T-helper 2 cell treated with Interferon-gamma antibody and Interleukin-4, amounts not matched to agents 5 μg/mL and 100 μg/mL, for 36 hours (primary cell): ENCODE measurements around the gene EDN1.

Source experiments
- DNase-seq: peaks from one replicate; pipeline ENCODE4 v3.0.0; 2021; ENCODE audit warnings: low spot score
- H3K27ac Mint-ChIP-seq: one replicate; pipeline ENCODE4 v1.8.0; 2021; ENCODE audit warnings: mild to moderate bottlenecking, mixed read lengths
- H3K27me3 Mint-ChIP-seq: one replicate; pipeline ENCODE4 v1.8.0; 2021; ENCODE audit warnings: low read depth, mixed read lengths
- H3K36me3 Mint-ChIP-seq: one replicate; pipeline ENCODE4 v1.8.0; 2021; ENCODE audit warnings: low read depth, mixed read lengths
- H3K4me1 Mint-ChIP-seq: one replicate; pipeline ENCODE4 v1.8.0; 2021; ENCODE audit warnings: low read depth, mixed read lengths
- H3K4me3 Mint-ChIP-seq: one replicate; pipeline ENCODE4 v1.8.0; 2022; ENCODE audit warnings: mild to moderate bottlenecking, moderate library complexity, mixed read lengths
- H3K9me3 Mint-ChIP-seq: one replicate; pipeline ENCODE4 v1.8.0; 2021; ENCODE audit warnings: mixed read lengths

EDN1 gene

DNA sequence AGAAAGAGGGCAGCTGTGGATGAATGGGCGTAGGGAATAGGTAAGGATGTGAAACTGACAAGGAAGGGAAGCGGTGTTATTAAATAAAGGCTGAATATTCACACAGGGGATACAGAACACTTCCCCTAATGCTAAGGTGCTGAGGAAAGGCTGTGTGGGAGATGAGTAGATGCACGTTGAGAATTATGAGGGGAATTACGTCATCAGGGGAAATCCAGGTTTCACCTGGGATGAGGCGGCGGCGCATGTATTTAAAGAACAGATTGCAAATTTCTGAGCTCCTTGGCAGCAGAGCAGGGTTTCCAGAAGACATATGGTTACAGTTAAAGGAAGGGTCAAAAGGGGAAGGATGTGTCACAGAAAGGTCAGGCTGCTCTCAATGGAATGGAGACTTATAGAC, 28.7 kb upstream of the EDN1 start:
- no peak for DNase-seq
- Mint-ChIP-seq H3K4me1 (peaks cover 5% of the 10 kb centered on the region), H3K4me3 (no peak overlapping the region), H3K27me3 (peaks cover 24% of the 10 kb centered on the region), H3K27ac (no peak overlapping the region), H3K9me3 (no peaks in the 10 kb centered on the region), H3K36me3 (no peaks in the 10 kb centered on the region)

DNA sequence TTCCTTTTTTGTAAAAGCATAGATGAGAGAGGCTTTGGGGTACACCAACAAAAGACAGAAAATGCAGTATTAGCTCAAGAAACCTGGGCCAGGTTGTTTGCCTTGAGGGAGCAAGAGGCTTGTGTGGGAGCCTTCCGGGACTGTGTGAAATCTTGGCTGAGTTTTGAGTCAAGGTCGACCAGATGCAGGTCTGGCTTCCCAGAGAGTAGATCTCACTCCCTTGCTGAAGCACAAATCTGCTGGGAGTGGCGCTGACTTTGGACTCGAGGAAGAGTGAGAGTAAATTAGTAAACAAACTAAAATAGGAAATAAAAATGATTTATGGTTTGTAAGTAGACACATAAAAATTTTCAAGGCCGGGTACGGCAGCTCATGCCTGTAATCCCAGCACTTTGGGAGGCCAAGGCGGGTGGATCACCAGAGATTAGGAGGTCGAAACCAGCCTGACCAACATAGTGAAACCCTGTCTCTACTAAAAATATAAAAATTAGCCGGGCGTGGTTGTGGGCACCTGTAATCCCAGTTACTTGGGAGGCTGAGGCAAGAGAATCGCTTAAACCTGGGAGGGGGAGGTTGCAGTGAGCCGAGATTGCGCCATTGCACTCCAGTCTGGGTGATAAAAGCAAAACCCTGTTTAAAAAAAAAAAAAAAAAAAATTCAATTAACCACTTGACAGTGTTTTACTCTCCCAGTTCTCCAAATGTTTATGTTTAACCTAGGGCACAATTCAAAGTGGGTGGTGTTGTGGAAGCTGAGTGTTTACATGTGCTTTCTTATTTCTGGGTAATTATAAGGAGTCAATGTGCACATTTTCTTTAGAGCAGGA, 27.7 kb upstream of the EDN1 start:
- Mint-ChIP-seq H3K4me3 (no peak overlapping the region), H3K36me3 (no peaks in the 10 kb centered on the region), H3K27me3 (peaks cover 22% of the 10 kb centered on the region), H3K9me3 (no peaks in the 10 kb centered on the region), H3K27ac (no peak overlapping the region), H3K4me1 (peaks cover 12% of the 10 kb centered on the region)
- no peak for DNase-seq

DNA sequence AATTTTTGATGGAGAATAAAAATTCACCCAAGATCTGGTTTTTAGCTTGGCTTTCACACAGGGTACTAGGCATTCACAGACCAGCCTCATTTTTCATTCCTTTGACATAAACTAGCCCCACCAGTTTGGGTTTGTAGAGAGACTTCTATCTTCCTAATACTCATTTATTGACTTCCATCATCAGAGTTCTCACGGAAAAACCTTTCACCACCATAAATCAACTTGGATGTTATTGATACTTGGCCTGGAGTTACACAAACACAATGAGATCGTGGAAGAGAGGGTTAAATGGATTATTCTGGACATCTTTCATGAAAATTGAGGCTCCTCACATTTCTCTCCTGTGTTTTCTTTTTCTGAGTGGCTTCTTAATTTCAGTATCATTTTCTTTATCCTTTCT, 26.8 kb upstream of the EDN1 start:
- no peaks in the 10 kb centered on the region for H3K36me3 Mint-ChIP-seq
- H3K9me3 Mint-ChIP-seq = no peaks in the 10 kb centered on the region
- H3K27ac Mint-ChIP-seq = no peak overlapping the region
- H3K27me3 Mint-ChIP-seq = peaks cover 22% of the 10 kb centered on the region
- H3K4me1 Mint-ChIP-seq = peaks cover 15% of the 10 kb centered on the region
- H3K4me3 Mint-ChIP-seq = no peak overlapping the region
- DNase-seq = no peak

DNA sequence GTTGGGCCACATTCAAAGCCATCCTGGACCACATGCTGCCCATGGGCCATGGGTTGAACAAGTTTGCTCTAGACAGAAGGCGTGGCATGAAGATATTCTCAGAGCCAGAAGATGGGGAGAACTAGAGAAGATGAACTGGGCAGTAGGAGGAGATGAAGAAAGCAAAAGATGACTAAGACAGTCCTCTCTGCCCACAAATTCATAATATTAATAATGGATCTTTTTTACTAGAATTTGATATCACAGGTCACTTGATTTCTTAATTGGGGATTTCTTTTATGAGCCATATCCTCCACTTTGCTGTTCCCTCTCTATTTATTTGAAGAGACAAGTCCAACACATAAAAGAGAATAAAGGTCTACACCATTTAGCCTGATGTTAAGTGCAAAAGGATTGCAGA, 25.5 kb upstream of the EDN1 start:
- DNase-seq = no peak
- Mint-ChIP-seq H3K27ac (no peak overlapping the region), H3K4me3 (no peak overlapping the region), H3K9me3 (no peaks in the 10 kb centered on the region), H3K27me3 (peaks cover 28% of the 10 kb centered on the region), H3K4me1 (peaks cover 15% of the 10 kb centered on the region), H3K36me3 (no peaks in the 10 kb centered on the region)

DNA sequence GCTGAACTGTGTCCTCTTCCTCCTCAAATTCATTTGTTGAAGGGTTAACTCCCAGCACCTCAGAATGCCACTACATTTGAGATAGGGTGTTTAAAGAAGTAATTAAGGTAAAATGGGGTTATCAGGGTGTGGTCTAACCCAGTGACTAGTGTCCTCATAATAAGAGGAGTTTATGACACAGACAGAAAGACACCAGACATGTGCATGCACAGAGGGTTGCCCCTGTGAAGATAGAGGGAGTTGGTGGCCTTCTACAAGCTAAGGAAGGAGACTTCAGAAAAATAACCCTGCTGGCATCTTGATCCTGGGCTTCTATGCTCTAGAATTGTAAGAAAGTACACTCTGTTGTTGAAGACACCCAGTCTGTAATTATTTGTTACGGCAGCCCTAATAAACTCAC, 24.9 kb upstream of the EDN1 start:
- no peak overlapping the region for H3K27ac Mint-ChIP-seq
- peaks cover 15% of the 10 kb centered on the region for H3K4me1 Mint-ChIP-seq
- no peaks in the 10 kb centered on the region for H3K36me3 Mint-ChIP-seq
- DNase-seq = no peak
- no peaks in the 10 kb centered on the region for H3K9me3 Mint-ChIP-seq
- no peak overlapping the region for H3K4me3 Mint-ChIP-seq
- H3K27me3 Mint-ChIP-seq = peaks cover 27% of the 10 kb centered on the region

DNA sequence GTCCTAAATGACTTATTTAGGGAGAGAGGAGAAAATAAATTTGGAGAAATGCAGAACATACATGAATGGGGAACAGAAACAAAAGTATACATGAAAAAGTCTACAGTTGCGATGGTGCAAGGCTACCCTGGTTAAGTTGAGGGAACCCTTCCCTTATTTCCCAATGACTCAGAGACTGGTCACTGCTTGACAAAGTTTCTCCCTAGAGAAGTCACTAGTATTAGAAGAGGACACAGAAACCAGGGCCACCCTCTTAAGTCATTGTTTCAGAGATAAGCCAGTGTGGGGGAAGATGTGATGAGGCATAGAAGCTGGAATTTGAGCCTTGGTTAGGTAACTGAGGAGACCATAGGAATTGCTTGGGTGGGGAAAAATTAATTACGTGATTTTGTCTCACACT, 24.4 kb upstream of the EDN1 start:
- DNase-seq = no peak
- Mint-ChIP-seq H3K4me3 (no peak overlapping the region), H3K27ac (no peak overlapping the region), H3K4me1 (peaks cover 18% of the 10 kb centered on the region), H3K9me3 (peaks cover 3% of the 10 kb centered on the region), H3K36me3 (no peaks in the 10 kb centered on the region), H3K27me3 (peaks cover 22% of the 10 kb centered on the region)

DNA sequence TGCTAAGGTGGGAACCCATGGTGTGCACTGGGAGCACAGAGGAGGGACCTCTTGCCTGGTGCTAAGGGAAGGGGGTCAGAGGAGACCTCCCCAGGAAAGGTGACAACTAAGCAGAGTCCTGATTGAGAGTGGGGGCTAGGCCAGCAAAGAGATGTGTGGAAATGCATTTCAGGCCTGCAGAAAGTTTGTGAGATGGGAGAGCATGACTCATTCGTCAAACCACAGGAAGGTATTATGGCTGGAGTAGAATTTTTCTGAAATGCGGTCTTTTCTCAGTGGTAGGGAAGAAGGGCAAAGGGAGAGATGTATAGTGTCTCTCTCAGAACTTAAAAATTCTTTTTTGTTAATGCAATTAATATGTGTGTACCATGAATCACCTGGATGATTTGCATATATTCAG, 23.6 kb upstream of the EDN1 start:
- Mint-ChIP-seq H3K4me1 (peaks cover 19% of the 10 kb centered on the region), H3K36me3 (no peaks in the 10 kb centered on the region), H3K27me3 (peaks cover 18% of the 10 kb centered on the region), H3K9me3 (peaks cover 7% of the 10 kb centered on the region), H3K4me3 (no peak overlapping the region), H3K27ac (no peak overlapping the region)
- no peak for DNase-seq

DNA sequence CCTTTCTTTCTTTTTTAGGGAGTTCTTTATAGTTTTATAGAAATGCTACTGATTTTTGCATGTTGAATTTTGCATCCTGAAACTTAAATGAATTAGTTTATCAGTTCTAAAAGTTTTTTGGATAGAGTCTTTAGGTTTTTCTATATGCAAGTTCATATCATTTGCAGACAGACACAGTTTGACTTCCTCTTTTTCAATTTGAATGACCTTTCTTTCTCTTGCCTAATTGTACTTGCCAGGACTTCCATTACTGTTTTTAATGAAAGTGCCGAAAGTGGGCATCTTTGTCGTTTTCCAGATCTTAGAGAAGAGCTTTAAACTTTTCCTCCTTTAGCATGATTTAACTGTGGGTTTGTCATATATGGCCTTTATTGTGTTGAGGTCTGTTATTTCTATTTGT, 21.1 kb upstream of the EDN1 start:
- no peaks in the 10 kb centered on the region for H3K36me3 Mint-ChIP-seq

DNA sequence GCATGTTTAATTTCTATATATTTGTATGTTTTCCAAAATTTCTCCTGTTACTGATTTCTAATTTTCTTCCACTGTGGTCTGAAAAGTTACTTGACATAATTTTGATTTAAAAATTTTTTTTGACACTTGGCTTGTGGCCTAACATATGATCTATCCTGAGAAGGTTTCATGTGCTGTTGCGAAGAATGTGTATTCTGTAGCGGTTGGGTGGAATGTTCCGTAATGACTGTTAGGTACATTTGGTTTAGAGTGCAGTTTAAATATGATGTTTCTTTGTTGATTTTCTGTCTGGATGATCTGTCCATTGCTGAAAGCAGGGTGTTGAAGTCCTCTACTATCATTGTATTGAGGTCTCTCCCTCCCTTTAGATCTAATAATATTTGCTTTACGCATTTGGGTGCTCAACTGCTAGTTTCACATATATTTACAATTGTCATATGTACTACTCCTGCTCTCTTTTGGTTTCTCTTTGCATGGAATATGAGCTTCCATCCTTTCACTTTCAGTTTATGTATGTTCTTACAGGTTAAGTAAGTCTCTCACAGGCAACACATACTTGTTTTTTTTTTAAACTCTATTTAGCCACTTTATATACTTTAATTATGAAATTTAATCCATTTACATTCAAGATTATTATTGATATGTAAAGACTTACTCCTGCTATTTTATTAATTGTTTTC, 19.5 kb upstream of the EDN1 start:
- H3K36me3 Mint-ChIP-seq = no peaks in the 10 kb centered on the region
- H3K27ac Mint-ChIP-seq = no peak overlapping the region
- peak overlapping the region; percentile 9 for H3K4me3 Mint-ChIP-seq
- H3K9me3 Mint-ChIP-seq = peaks cover 11% of the 10 kb centered on the region
- DNase-seq = no peak
- H3K27me3 Mint-ChIP-seq = peaks cover 10% of the 10 kb centered on the region
- peaks cover 19% of the 10 kb centered on the region for H3K4me1 Mint-ChIP-seq

More for the DNA sequence above, 21.1 kb upstream of the EDN1 start:
- Mint-ChIP-seq H3K27ac (no peak overlapping the region), H3K4me3 (no peak overlapping the region), H3K4me1 (peaks cover 19% of the 10 kb centered on the region), H3K27me3 (peaks cover 15% of the 10 kb centered on the region), H3K9me3 (peaks cover 11% of the 10 kb centered on the region)
- DNase-seq = no peak

DNA sequence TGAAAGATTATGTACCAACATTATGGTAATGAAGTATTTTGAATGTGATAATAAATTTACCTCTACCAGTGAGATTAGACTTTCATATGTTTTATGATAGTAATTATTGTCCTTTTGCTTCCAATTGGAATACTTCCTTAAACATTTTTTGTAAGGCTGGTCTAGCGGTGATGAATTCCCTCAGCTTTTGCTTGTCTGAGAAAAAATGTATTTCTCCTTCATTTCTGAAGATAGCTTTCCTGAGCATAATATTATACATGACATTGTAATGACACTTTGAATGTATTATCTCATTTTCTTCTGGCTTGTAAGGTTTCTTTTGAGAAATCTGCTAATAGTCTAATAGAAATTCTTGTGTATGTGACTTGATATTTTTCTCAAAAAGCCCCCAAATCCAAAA, 18.6 kb upstream of the EDN1 start:
- Mint-ChIP-seq H3K27me3 (peaks cover 6% of the 10 kb centered on the region), H3K36me3 (no peaks in the 10 kb centered on the region), H3K4me3 (no peak overlapping the region), H3K27ac (no peak overlapping the region), H3K9me3 (peaks cover 11% of the 10 kb centered on the region), H3K4me1 (peaks cover 13% of the 10 kb centered on the region)
- no peak for DNase-seq

DNA sequence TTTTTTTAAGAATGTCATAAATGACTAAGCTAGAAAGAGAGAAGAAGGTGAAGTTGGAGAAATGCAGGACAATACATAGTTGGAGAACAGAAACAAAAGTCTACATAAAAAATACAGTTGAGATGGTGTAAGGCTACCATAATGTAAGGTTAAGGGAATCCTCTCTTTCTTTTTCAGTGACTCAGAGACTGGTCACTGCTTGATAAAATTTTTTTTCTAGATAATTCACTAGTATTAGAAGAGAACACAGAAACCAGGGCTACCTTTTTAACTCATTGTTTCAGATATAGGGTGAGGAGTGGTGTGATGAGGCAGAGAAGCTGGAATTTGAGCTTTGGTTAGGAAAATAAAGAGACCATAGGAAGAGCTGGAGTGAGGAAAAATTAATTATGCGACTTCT, 18.2 kb upstream of the EDN1 start:
- peaks cover 6% of the 10 kb centered on the region for H3K27me3 Mint-ChIP-seq
- H3K27ac Mint-ChIP-seq = no peak overlapping the region
- H3K4me3 Mint-ChIP-seq = no peak overlapping the region
- peaks cover 11% of the 10 kb centered on the region for H3K9me3 Mint-ChIP-seq
- H3K36me3 Mint-ChIP-seq = no peaks in the 10 kb centered on the region
- DNase-seq = no peak
- H3K4me1 Mint-ChIP-seq = peaks cover 12% of the 10 kb centered on the region

DNA sequence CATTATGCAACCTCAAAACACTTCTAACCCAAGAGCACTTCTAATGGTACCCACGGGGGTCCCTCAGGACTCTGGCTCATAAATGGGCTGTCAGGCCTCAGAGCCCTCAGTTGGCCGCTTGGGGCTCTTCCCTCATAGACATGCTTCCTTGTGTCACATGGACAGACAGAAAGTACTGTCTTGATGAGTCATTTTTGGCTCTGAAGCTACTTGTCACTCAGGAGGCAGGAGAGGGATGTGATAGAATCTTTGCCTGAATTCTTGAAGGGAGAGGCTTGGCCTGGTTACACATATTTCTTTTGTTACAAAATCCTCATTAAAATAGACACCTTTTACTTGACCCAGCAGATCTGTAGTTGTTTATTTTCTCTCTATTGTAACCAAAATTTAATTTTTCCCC, 15.1 kb upstream of the EDN1 start:
- Mint-ChIP-seq H3K4me3 (no peak overlapping the region), H3K27ac (no peak overlapping the region), H3K36me3 (no peaks in the 10 kb centered on the region), H3K27me3 (peaks cover 5% of the 10 kb centered on the region), H3K9me3 (peaks cover 11% of the 10 kb centered on the region), H3K4me1 (peaks cover 8% of the 10 kb centered on the region)
- DNase-seq = no peak

DNA sequence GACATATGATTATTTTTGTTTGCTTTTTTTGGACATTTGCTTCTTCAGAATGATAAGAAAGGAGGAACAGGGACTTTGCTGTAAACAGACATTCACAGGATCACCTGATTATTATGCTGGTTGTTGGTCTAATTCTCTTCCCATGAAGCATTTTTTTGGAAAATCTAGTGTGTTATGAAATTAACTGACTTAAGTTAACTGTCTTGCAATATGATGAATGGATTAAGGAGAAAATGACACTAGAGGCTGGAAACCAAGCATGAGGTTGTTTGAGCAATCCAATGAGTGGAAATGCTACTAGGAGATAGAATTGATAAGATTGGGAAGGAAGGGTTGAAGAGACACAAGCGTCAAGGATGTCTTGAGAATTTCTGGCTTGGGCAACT, 13.2 kb upstream of the EDN1 start:
- Mint-ChIP-seq H3K36me3 (no peaks in the 10 kb centered on the region), H3K27ac (no peak overlapping the region), H3K27me3 (peaks cover 14% of the 10 kb centered on the region), H3K9me3 (peaks cover 3% of the 10 kb centered on the region), H3K4me1 (peaks cover 6% of the 10 kb centered on the region), H3K4me3 (no peak overlapping the region)
- no peak for DNase-seq

DNA sequence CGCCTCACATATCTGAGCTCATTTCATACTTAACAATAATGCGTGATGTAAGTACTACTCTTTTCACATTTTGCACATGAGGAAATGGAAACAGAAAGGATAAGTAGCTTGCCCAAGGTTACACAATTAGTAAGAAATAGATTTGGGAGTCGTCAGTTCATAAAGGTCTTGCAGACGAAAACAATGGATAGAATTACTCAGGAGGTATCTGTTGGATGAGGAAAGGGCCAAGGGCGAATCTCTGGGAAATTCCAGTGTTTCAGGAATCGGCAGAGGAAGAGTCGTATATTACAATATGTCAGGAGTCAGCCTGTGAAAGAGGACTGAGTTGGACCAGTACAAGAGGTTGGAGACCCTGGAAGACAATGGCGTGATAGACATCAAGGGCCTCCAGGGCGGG, 12.8 kb upstream of the EDN1 start:
- Mint-ChIP-seq H3K9me3 (no peaks in the 10 kb centered on the region), H3K36me3 (no peaks in the 10 kb centered on the region), H3K4me3 (no peak overlapping the region), H3K4me1 (peaks cover 6% of the 10 kb centered on the region), H3K27ac (no peak overlapping the region), H3K27me3 (peaks cover 18% of the 10 kb centered on the region)
- no peak for DNase-seq
